Nucleus accumbens (tissue), 56 donors: ENCODE measurements around the gene PLSCR2.
"Not testable (repeated sequence)": the region's sequence is repeated elsewhere in the genome, so short reads cannot be mapped to it uniquely, and the experiment has no call there.

Experiments
- DNase-seq, 56 donors: peaks; one replicate each; lab custom pipeline; 2025; lab: John Stamatoyannopoulos, UW

The PLSCR2 gene

GRCh38 chr3:146493221-146493620 lies 23.9 kb upstream of the PLSCR2 start:
- no peak for DNase-seq

GRCh38 chr3:146491303-146491702 lies 21.9 kb upstream of the PLSCR2 start:
- DNase-seq = no peak

GRCh38 chr3:146485297-146485696 lies 15.9 kb upstream of the PLSCR2 start:
- no peak for DNase-seq

- no peak for DNase-seq
Observed at GRCh38 chr3:146476094-146476740, 6.9 kb upstream of the PLSCR2 start.

GRCh38 chr3:146474976-146475375 lies 5.6 kb upstream of the PLSCR2 start:
- not testable (repeated sequence) for DNase-seq

- no peak for DNase-seq
Observed at GRCh38 chr3:146473726-146474125, 4.4 kb upstream of the PLSCR2 start.

- DNase-seq = no peak
Observed at GRCh38 chr3:146472611-146473010, 3.2 kb upstream of the PLSCR2 start.

GRCh38 chr3:146471012-146471411 lies 1.7 kb upstream of the PLSCR2 start:
- no peak for DNase-seq

GRCh38 chr3:146470425-146470990 lies 1.1 kb upstream of the PLSCR2 start:
- DNase-seq = no peak

- DNase-seq = no peak
Observed at GRCh38 chr3:146468671-146469149, 651 bp downstream of the PLSCR2 start.

- peak in 4 of 56 donors; percentile 1 to 33 (median 8) for DNase-seq
Observed at GRCh38 chr3:146468234-146468633, 1.1 kb downstream of the PLSCR2 start.

GRCh38 chr3:146466604-146467003 lies 2.8 kb downstream of the PLSCR2 start:
- no peak for DNase-seq

- DNase-seq = no peak
Observed at GRCh38 chr3:146465693-146466465, 3.5 kb downstream of the PLSCR2 start.

- no peak for DNase-seq
Observed at GRCh38 chr3:146464783-146465182, 4.6 kb downstream of the PLSCR2 start.

GRCh38 chr3:146464005-146464595 lies 5.3 kb downstream of the PLSCR2 start:
- DNase-seq = no peak

- no peak for DNase-seq
Observed at GRCh38 chr3:146454796-146455195, 14.6 kb downstream of the PLSCR2 start.

- DNase-seq = no peak
Observed at GRCh38 chr3:146449613-146450012, 19.7 kb downstream of the PLSCR2 start.

GRCh38 chr3:146449076-146449475 lies 20.3 kb downstream of the PLSCR2 start:
- no peak for DNase-seq

GRCh38 chr3:146446026-146446425 lies 23.3 kb downstream of the PLSCR2 start:
- no peak for DNase-seq

GRCh38 chr3:146440310-146440709 lies 29.1 kb downstream of the PLSCR2 start:
- DNase-seq = not testable (repeated sequence)

GRCh38 chr3:146432066-146432465 lies 37.3 kb downstream of the PLSCR2 start:
- DNase-seq = no peak
